GM06990 (cell line): ENCODE measurements around the gene RSL1D1.

Source experiments
- DNase-seq: peaks from one replicate; pipeline ENCODE4 v3.0.0-alpha.2; 2011; ENCODE audit not compliant: insufficient read length; ENCODE audit errors: extremely low read depth
- H3K27me3 ChIP-seq: replicated peaks from 2 replicates; pipeline ENCODE4 v1.6.0; 2011; ENCODE audit warnings: low read length; ENCODE audit not compliant: control insufficient read depth, insufficient read depth
- H3K36me3 ChIP-seq: 2 replicates; pipeline ENCODE4 v1.5.1; 2011; ENCODE audit warnings: low read length; ENCODE audit not compliant: control insufficient read depth, insufficient read depth
- H3K4me3 ChIP-seq: replicated peaks from 2 replicates; pipeline ENCODE4 v1.5.1; 2011; ENCODE audit warnings: low read depth, mild to moderate bottlenecking, control low read depth, low read length
- CTCF ChIP-seq: IDR thresholded peaks from 2 replicates; pipeline ENCODE4 v1.5.1; 2011; ENCODE audit warnings: low read length, control low read depth, mild to moderate bottlenecking, inconsistent platforms; ENCODE audit not compliant: insufficient read depth, poor library complexity, severe bottlenecking

RSL1D1 gene

DNA sequence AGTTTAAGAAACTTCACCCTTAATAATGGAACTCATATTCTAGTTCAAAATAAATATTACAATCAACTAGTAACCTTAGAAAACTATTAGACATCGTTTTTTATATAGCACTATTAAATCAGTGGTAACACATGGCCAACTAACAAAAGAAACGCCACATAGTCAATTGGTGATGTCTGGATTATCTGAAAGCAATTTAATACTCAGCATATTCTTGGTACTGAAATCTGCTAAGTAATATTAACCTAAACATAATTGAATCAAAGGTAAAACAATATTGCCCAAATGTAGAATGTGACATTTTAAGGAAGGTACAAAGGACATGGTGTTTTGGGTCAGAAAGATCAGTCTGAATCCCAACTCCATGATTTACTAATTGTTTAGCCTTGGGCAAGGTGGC is 11.1 kb upstream of the RSL1D1 start:
- no peak for TF ChIP-seq CTCF
- Histone ChIP-seq H3K36me3 (no peaks in the 10 kb centered on the region; the same call in 1 of the 2 replicates), H3K4me3 (no peak overlapping the region), H3K27me3 (no peaks in the 10 kb centered on the region)
- DNase-seq, result no peak

DNA sequence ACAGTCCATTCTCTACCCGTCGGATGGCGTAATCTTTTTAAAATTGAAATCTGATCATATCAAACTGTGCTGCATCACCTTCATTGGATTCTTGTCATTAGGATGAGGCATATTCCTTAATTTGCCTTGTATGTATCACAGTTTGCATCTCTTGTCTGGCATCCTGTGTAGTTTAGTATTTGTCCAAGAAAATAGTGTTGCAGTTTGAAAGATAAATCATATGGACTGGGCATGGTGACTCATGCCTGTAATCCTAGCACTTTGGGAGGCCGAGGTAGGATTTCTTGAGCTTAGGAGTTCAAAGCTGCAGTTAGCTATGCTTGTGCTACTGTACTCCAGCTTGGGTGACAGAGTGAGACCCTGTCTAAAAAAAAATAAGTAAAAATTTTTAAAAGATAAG is 5.8 kb upstream of the RSL1D1 start:
- DNase-seq, result no peak
- TF ChIP-seq CTCF, result no peak
- Histone ChIP-seq H3K36me3 (no peaks in the 10 kb centered on the region; the same call in 1 of the 2 replicates), H3K27me3 (no peaks in the 10 kb centered on the region), H3K4me3 (no peak overlapping the region)

GRCh38 chr16:11852092-11852809 is 909 bp upstream of the RSL1D1 start:
- TF ChIP-seq CTCF, result no peak
- peak overlapping the region; percentile 76 for H3K4me3 ChIP-seq
- no peaks in the 10 kb centered on the region for H3K27me3 ChIP-seq
- peaks cover 9% of the 10 kb centered on the region for H3K36me3 ChIP-seq
- no peak for DNase-seq

GRCh38 chr16:11848842-11849241 is 2.5 kb downstream of the RSL1D1 start:
- no peak for DNase-seq
- Histone ChIP-seq H3K36me3 (peaks cover 28% of the 10 kb centered on the region), H3K27me3 (no peaks in the 10 kb centered on the region), H3K4me3 (no peak overlapping the region)
- TF ChIP-seq CTCF, result no peak

- Histone ChIP-seq H3K36me3 (peaks cover 44% of the 10 kb centered on the region), H3K27me3 (no peaks in the 10 kb centered on the region), H3K4me3 (no peak overlapping the region)
- TF ChIP-seq CTCF, result no peak
- DNase-seq, result no peak
These were observed 6.8 kb downstream of the RSL1D1 start for GRCh38 chr16:11844499-11844898.

- no peak for TF ChIP-seq CTCF
- Histone ChIP-seq H3K4me3 (no peak overlapping the region), H3K27me3 (no peaks in the 10 kb centered on the region), H3K36me3 (peaks cover 41% of the 10 kb centered on the region)
- no peak for DNase-seq
These were observed 7.5 kb downstream of the RSL1D1 start for GRCh38 chr16:11843861-11844260.
